Urinary bladder (tissue), 4 donors: ENCODE measurements around the gene PRMT2. TPM values are rescaled to one million over a fixed set of nuclear protein-coding genes. Genes with fewer than 3 reads are reported as not detected.
"Not testable (repeated sequence)": the region's sequence is repeated elsewhere in the genome, so short reads cannot be mapped to it uniquely, and the experiment has no call there.

Source experiments
- DNase-seq: peaks from one replicate; pipeline ENCODE4 v3.0.0-alpha.2; 2015; ENCODE audit errors: extremely low spot score
- H3K27ac ChIP-seq: one replicate; pipeline ENCODE4 v1.5.1; 2013; ENCODE audit warnings: low read depth, mild to moderate bottlenecking, moderate library complexity
- H3K36me3 ChIP-seq: one replicate; pipeline ENCODE4 v1.6.1; 2013; ENCODE audit warnings: mild to moderate bottlenecking, moderate library complexity; ENCODE audit not compliant: insufficient read depth
- H3K4me1 ChIP-seq: one replicate; pipeline ENCODE4 v1.6.1; 2013; ENCODE audit warnings: mild to moderate bottlenecking, moderate library complexity; ENCODE audit not compliant: insufficient read depth
- H3K4me3 ChIP-seq: one replicate; pipeline ENCODE4 v1.5.1; 2013; ENCODE audit warnings: low read depth, low read length
- WGBS: extraction: QIAGEN DNeasy Blood & Tissue Kit; methylation state at CpG from one replicate; pipeline ENCODE4 v1.1.7; 2013; 5-methylcytosine and 5-hydroxymethylcytosine counted together
- polyA plus RNA-seq: library from polyadenylated mRNA; stranded (reverse); fragments of 200-250 nt; gene quantifications from one replicate; pipeline ENCODE4 v1.2.3, GENCODE V29; 2013
- total RNA-seq: library from RNA; depleted of rRNA; stranded (reverse); fragments of >200 nt; gene quantifications from one replicate; pipeline ENCODE4 v1.2.3, GENCODE V29; 2014
- donor health status: healthy with polysubstance abuse.
- donor health status: healthy.

The PRMT2 gene
- total and polyA plus RNA-seq, 2 donors = 122 to 145 TPM

GRCh38 chr21:46624050-46624449, 11.4 kb upstream of the PRMT2 start:
- WGBS = 76% methylated on average over 16 of the region's 16 CpGs
- no peaks in the 10 kb centered on the region for H3K36me3 ChIP-seq
- DNase-seq = no peak
- no peaks in the 10 kb centered on the region for H3K4me1 ChIP-seq
- no peak overlapping the region for H3K4me3 ChIP-seq
- H3K27ac ChIP-seq = no peak overlapping the region

GRCh38 chr21:46625759-46626158, 9.7 kb upstream of the PRMT2 start:
- WGBS = 83% methylated on average over 1 of the region's 1 CpG
- DNase-seq = no peak

GRCh38 chr21:46626536-46626935, 8.9 kb upstream of the PRMT2 start:
- H3K27ac ChIP-seq = no peak overlapping the region
- H3K4me1 ChIP-seq = no peaks in the 10 kb centered on the region
- WGBS = 93% methylated on average over 7 of the region's 7 CpGs

More at GRCh38 chr21:46625759-46626158, 9.7 kb upstream of the PRMT2 start:
- Histone ChIP-seq H3K4me1 (no peaks in the 10 kb centered on the region), H3K27ac (no peak overlapping the region), H3K36me3 (no peaks in the 10 kb centered on the region), H3K4me3 (no peak overlapping the region)

GRCh38 chr21:46626975-46627501, 8.4 kb upstream of the PRMT2 start:
- DNase-seq = no peak
- no peak overlapping the region for H3K4me3 ChIP-seq
- 83% methylated on average over 6 of the region's 6 CpGs for WGBS
- no peak overlapping the region for H3K27ac ChIP-seq
- H3K4me1 ChIP-seq = no peaks in the 10 kb centered on the region
- no peaks in the 10 kb centered on the region for H3K36me3 ChIP-seq

More at GRCh38 chr21:46626536-46626935, 8.9 kb upstream of the PRMT2 start:
- Histone ChIP-seq H3K36me3 (no peaks in the 10 kb centered on the region), H3K4me3 (no peak overlapping the region)
- DNase-seq = no peak

GRCh38 chr21:46627726-46628125, 7.7 kb upstream of the PRMT2 start:
- Histone ChIP-seq H3K36me3 (no peaks in the 10 kb centered on the region), H3K27ac (no peak overlapping the region), H3K4me1 (no peaks in the 10 kb centered on the region), H3K4me3 (no peak overlapping the region)
- DNase-seq = no peak
- 76% methylated on average over 4 of the region's 4 CpGs for WGBS

- WGBS = 84% methylated on average over 6 of the region's 6 CpGs
- no peak for DNase-seq
- no peak overlapping the region for H3K4me3 ChIP-seq
- no peaks in the 10 kb centered on the region for H3K4me1 ChIP-seq
- H3K36me3 ChIP-seq = no peaks in the 10 kb centered on the region
- H3K27ac ChIP-seq = no peak overlapping the region
Observed at GRCh38 chr21:46628868-46629267, 6.6 kb upstream of the PRMT2 start.

GRCh38 chr21:46630915-46631314, 4.6 kb upstream of the PRMT2 start:
- WGBS = 89% methylated on average over 2 of the region's 2 CpGs
- not testable (repeated sequence) for DNase-seq, H3K27ac ChIP-seq, H3K36me3 ChIP-seq, H3K4me3 ChIP-seq, H3K4me1 ChIP-seq

GRCh38 chr21:46633566-46633965, 1.9 kb upstream of the PRMT2 start:
- H3K27ac ChIP-seq = no peak overlapping the region
- no peaks in the 10 kb centered on the region for H3K36me3 ChIP-seq
- no peak for DNase-seq
- 93% methylated on average over 5 of the region's 5 CpGs for WGBS
- H3K4me1 ChIP-seq = no peaks in the 10 kb centered on the region
- no peak overlapping the region for H3K4me3 ChIP-seq

GRCh38 chr21:46634427-46634826, 1.0 kb upstream of the PRMT2 start:
- H3K36me3 ChIP-seq = no peaks in the 10 kb centered on the region
- H3K4me3 ChIP-seq = no peak overlapping the region
- H3K4me1 ChIP-seq = no peaks in the 10 kb centered on the region
- WGBS = 82% methylated on average over 8 of the region's 8 CpGs
- H3K27ac ChIP-seq = peak overlapping the region; percentile 92
- no peak for DNase-seq

- peak; percentile 92 for DNase-seq
- Histone ChIP-seq H3K36me3 (no peaks in the 10 kb centered on the region), H3K4me1 (no peaks in the 10 kb centered on the region), H3K27ac (peak overlapping the region; percentile 92), H3K4me3 (peak overlapping the region; percentile 73)
- WGBS = under 1% methylated on average over 14 of the region's 14 CpGs
Observed at GRCh38 chr21:46634966-46635323, 529 bp upstream of the PRMT2 start.

- no peak for DNase-seq
- Histone ChIP-seq H3K4me3 (peak overlapping the region; percentile 73), H3K36me3 (no peaks in the 10 kb centered on the region), H3K4me1 (no peaks in the 10 kb centered on the region), H3K27ac (no peak overlapping the region)
- WGBS = 4% methylated on average over 8 of the region's 8 CpGs
Observed at GRCh38 chr21:46636181-46636512, 673 bp downstream of the PRMT2 start.

GRCh38 chr21:46636550-46637285, 1.2 kb downstream of the PRMT2 start:
- H3K27ac ChIP-seq = no peak overlapping the region
- DNase-seq = no peak

GRCh38 chr21:46637952-46638746, 2.7 kb downstream of the PRMT2 start:
- no peak overlapping the region for H3K4me3 ChIP-seq

More at GRCh38 chr21:46636550-46637285, 1.2 kb downstream of the PRMT2 start:
- no peaks in the 10 kb centered on the region for H3K4me1 ChIP-seq
- WGBS = 60% methylated on average over 7 of the region's 7 CpGs
- H3K36me3 ChIP-seq = no peaks in the 10 kb centered on the region
- H3K4me3 ChIP-seq = no peak overlapping the region

More at GRCh38 chr21:46637952-46638746, 2.7 kb downstream of the PRMT2 start:
- 38% methylated on average over 3 of the region's 3 CpGs for WGBS
- Histone ChIP-seq H3K36me3 (peaks cover 2% of the 10 kb centered on the region), H3K4me1 (no peaks in the 10 kb centered on the region), H3K27ac (no peak overlapping the region)
- DNase-seq = no peak
